ENCODE measurements around the gene RETN.

Gene RETN

GRCh38 chr19:7685546-7686445 is 16.9 kb downstream of the RETN start:
- DNase-seq (ENCODE audit: low spot score), result no peak

- no peak for DNase-seq (ENCODE audit: low spot score)
These were observed 18.3 kb downstream of the RETN start for GRCh38 chr19:7687177-7687576.

GRCh38 chr19:7689165-7689564 is 20.3 kb downstream of the RETN start:
- DNase-seq (ENCODE audit: low spot score), result no peak

- DNase-seq (ENCODE audit: low spot score), result no peak
These were observed 22.0 kb downstream of the RETN start for GRCh38 chr19:7690779-7691258.

GRCh38 chr19:7691497-7691896 is 22.6 kb downstream of the RETN start:
- DNase-seq (ENCODE audit: low spot score), result no peak

GRCh38 chr19:7692417-7693088 is 23.7 kb downstream of the RETN start:
- DNase-seq (ENCODE audit: low spot score), result no peak

GRCh38 chr19:7694499-7694898 is 25.6 kb downstream of the RETN start:
- DNase-seq (ENCODE audit: low spot score), result no peak

GRCh38 chr19:7697721-7698287 is 29.0 kb downstream of the RETN start:
- no peak for DNase-seq (ENCODE audit: low spot score)

GRCh38 chr19:7698583-7698982 is 29.7 kb downstream of the RETN start:
- no peak for DNase-seq (ENCODE audit: low spot score)

- no peak for DNase-seq (ENCODE audit: low spot score)
These were observed 30.2 kb downstream of the RETN start for GRCh38 chr19:7699003-7699402.

- DNase-seq (ENCODE audit: low spot score), result no peak
These were observed 30.9 kb downstream of the RETN start for GRCh38 chr19:7699417-7700401.

- no peak for DNase-seq (ENCODE audit: low spot score)
These were observed 32.3 kb downstream of the RETN start for GRCh38 chr19:7701049-7701653.

- no peak for DNase-seq (ENCODE audit: low spot score)
These were observed 33.0 kb downstream of the RETN start, which contains the start of gene FCER2 for GRCh38 chr19:7701654-7702457. Gene FCER2 (minus strand): TSS chr19:7702131. CDS start chr19:7699760, 2,371 bp downstream.

- DNase-seq (ENCODE audit: low spot score), result no peak
These were observed 34.5 kb downstream of the RETN start for GRCh38 chr19:7703332-7703731.

GRCh38 chr19:7704280-7705060 is 35.6 kb downstream of the RETN start:
- DNase-seq (ENCODE audit: low spot score), result no peak

- no peak for DNase-seq (ENCODE audit: low spot score)
These were observed 36.7 kb downstream of the RETN start for GRCh38 chr19:7705387-7706187.

GRCh38 chr19:7706188-7706954 is 37.5 kb downstream of the RETN start:
- DNase-seq (ENCODE audit: low spot score), result no peak

GRCh38 chr19:7706955-7707456 is 38.2 kb downstream of the RETN start:
- DNase-seq (ENCODE audit: low spot score), result no peak

Measured in D341Med (cell line).